GM19467 (cell line): ENCODE results near the gene UST.

ENCODE experiments used
- ATAC-seq: cut with Tn5 transposase; IDR thresholded peaks from one replicate; pipeline ENCODE4 v1.9.1; 2021; ENCODE audit warnings: mild to moderate bottlenecking, moderate library complexity; ENCODE audit not compliant: unreplicated experiment

The UST gene

DNA sequence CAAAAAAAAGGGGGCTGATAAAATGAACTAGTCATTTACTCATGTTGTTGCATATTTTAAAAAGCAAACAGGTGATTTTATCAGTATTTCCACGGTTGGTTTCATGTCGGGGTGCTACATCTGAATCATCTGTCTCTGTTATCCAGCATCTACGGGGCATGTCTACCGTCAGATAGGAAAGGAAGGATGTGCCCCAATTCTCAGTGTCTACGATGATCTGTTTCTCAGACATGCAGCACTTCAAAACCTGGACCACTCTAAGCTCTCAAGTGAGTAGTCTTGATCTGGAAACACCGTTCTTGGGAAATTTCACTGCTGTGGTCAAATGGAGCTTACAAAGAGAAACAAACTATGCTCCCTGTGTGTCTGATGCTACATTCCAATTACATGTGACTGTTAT, 330.4 kb downstream of the UST start:
- ATAC-seq: no peak

DNA sequence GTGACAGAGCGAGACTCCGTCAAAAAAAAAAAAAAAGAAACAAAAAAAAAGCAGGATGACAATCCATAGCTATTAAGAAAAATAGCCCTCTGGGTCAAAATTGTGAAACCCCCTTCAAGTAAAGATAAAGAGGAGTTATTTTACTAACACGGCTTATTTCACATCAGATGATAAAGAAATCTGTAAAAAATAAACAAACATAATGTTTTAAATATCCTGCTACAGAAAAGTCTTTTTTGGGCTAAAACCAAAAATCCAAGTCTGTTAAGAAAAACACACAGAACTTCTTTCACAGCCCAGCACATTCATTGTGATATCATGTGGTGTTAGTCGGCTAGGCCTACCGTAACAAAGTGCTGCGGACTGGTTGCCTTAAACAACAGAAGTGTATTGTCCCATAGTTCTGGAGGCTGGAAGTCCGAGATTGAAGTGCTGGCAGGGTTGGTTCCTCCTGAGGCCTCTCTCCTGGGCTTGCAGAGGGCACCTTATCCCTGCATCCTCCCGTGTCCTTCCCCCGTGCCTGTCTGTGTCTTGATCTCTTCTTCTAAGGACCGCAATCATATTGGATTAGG, 331.5 kb downstream of the UST start:
- no peak for ATAC-seq

DNA sequence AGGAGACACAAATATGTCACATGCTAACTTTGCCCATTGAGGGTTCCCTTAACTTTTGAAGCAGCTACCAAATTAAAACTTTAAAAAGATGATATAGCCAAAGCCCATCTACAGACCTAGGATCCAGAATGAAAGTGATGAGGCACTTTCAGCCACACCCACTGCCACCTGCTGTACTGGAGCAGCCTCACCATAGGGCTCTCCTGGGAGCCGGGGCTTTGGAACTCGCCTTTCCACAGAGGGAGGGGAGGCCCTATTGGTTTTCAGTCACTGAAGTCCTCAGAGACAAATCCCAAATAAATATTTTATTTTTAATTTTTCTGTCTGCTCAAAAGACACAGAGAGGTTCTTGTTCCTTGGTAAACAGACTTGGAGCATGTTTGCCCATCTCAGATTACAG, 332.6 kb downstream of the UST start:
- ATAC-seq: no peak

DNA sequence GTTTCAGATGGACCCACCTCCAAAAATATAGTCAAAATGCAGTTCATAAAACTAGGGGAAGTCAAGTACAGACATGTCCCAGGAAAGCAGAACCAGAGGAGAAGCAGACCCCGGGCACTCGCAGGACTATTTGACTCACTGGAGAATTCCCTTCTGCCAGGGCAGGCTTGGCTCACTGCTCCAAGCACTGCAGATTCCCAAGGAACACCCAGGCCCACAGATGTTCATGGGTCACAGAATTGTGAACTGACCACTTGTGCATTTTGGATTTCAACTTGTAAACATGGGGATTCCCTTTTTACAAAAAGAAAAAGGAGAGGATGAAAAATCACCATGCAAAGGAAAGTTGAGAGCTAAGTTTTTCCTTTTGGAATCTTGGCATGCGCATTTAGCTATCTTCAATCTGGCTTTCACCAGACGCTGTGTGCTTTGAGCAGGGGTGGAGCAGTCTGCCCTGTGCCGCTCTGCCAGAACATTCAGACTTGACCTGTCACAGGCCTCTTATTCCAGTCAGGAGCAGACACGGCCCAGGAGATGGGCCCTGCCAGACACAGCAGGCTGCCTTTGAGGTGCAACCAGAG, 333.2 kb downstream of the UST start:
- ATAC-seq: no peak

DNA sequence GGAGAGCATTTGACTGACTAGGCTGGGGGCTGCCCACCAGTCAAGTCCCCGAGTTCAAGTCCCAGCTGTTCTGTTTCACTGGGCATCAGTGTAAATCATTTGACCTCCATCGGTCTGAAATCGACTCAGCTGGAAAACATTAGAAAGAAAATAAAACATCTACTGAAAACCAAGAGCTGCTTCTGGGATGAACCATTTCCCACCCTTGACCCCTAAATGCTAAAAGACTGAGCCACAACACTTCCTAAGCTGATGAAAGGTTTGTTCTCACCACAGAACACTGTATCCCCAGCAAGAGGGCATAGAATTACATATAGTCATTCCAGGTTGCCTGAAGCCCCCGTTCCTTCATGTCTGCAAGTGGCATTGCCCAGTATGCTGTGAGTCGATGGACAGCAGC, 333.7 kb downstream of the UST start:
- ATAC-seq: no peak

DNA sequence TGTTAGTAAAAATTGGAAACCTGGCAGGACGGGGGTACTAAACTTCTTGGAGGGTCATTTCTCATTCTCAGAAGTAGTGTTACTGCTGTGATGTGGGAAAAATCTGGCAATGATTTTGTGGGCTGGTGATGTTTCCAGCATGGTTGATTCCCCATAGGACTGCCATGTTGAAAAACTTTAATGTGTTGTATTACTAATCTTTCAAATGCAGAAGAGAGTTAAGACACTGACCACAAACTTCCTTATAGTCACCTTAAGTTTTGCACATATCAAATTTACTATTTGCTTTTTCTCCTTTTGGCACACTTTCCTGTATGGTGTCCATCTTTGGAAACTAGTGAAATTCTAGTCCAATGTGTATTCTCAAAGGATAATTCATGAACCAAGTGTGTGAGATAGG, 334.5 kb downstream of the UST start:
- ATAC-seq: no peak

DNA sequence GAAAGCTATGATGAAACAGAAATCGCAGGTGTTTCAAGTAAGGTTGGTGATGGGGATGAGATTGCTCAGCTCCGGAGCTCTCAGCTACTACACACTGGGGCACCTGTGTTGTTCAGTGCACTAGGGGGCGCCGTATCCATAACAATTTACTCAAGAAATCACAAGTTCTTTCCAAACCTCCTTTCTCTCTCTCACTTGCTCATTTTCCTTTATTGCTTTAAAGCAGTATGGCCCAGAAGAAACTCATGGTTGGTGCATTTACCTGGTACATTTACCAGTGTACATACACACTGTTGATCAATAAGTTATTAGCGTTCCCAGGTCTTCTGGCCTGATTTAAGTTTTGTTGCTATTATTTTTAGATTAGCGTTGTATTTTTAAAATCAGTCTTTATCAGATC, 335.5 kb downstream of the UST start:
- no peak for ATAC-seq

DNA sequence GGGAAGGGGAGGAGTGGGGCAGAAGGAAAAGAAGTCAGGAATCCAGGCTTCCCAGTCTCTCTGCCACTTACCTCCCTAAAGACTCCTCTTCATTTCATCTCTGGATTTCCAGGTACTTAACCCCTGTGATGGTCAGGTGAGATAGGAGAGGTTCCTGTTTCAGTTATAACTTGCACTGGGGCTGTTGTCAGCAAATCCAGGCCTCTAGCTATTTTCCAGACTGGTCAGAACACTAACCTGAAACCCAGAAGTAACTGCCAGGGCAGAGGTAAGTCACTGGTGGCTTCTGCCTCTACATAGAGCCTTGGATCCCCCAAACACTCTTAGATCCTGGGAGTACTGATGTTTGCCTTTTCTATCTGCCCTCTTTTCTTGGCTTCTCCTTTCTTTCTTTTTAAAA, 337.2 kb downstream of the UST start:
- no peak for ATAC-seq

DNA sequence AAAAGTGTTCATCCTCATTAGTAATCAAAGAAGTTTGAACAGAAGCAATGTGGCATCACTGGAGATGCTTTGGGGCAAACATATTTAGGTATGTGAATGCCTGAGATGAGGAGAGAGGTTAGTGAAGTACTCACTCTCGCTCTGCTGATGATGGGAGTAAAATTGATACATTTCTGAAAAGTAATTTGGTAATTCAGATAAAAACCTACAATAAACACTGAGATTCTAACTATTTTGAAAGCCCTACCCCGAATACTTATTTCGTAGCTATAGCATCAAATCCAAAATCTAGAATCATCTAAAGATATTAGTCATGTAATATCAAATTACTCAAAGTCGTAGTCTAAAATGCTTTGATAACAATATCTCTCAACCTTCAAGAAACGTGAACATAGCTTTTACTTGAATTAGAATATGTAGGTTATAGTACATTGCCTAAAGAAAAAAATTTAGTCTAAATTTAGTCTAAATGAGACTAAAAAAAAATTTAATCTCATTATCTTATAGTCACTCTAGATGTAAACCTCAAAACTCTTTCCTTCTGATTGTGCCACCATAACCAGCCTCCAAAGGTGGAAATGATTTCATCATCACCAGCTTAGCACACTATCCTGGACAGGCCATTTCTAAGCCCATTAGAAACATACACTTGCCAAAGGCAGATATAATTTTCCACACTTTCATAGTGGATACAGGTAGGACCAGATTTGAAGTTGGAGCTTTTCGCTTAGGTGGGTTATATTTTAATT, 338.2 kb downstream of the UST start:
- no peak for ATAC-seq

DNA sequence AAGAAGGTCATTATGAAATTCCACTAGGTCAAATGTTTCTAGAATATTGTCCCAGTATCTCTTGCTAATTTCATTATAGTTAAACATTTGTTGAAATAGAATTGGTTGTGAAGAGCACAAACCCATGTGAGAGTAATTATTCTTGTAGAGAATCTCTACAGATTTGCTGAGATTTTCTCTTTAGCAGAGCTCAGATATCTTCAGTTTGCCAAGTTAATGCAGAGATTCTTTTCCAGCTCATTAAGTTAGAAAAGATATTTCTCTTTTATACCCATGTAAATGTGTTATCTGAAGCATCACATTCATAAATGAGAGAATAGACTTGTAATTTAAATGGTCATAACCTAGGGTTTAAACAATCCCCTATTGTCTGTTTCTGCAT, 338.7 kb downstream of the UST start:
- no peak for ATAC-seq

DNA sequence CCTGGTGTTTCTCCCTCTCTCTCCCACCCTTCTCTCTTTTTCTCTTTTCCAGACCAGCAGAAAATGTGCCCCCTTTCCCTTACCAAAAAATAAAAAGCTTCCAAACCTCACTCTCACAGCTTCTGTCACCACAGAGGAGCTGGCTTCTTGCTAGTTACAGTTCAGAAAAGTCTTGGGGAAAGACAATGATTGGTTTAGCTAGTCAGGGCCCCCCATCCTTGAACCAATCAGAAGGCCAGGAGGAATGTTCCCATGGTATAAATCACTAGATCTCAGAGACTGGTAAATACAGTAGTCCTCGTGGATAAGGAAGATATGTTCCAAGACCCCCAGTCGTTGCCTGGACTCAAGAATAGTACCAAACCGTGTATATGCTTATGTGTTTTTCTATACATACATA, 339.5 kb downstream of the UST start:
- no peak for ATAC-seq

DNA sequence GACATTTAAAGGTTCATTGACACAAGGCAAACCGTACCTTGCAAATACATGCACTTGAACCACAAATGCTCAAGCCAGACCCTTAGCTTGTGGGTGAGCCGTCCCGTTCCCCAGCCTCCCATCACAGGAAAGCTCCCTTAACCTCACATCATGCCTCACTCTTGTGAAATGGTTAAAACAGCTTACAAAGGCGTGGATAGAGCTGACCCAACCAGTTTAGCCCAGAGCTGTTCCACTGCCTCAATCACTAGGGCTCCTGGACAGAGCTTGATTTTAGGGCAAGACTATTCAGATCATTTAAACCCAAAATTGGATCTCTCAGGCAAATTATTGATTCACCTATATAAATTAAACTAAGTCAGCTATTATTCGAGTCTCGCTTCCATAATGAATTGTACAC, 341.1 kb downstream of the UST start:
- no peak for ATAC-seq

DNA sequence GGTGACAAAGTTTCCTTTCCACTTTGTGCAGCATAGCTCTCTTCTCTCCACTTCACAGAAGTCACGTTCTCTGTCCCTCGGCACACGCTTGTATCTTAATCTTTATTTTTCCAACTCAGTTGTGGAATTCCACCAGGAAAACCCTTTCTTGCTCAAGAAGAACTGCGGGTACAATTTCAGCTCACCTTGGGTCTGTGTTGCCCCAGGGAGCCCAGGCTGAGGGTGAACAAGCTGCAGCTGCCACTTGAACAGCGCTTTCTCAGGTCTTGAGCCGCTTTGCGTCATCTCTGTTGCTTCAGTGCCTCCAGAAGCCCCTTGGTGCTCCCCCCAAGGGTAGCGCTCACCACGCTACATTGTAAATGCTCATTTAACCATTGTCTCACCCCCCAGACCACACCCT, 341.5 kb downstream of the UST start:
- ATAC-seq: no peak

DNA sequence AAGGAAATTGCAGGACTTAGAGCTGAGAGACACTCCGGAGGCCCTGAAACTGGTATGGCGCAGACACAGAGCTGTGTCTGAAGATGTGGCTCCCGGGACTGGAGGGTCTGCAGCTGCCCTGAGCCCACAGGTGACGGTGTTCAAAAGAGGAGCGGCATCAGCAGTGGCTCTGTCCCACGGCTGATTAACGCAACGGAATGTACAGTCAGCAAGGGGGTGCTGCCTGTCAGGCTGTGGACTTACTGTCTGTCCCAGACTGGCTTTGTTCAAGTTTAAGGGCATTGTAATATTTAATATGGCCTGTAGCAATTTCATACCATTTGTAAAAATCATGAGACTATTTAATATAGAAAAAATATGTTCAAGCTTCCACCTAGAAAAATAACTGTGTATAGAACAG, 342.7 kb downstream of the UST start:
- ATAC-seq: no peak

DNA sequence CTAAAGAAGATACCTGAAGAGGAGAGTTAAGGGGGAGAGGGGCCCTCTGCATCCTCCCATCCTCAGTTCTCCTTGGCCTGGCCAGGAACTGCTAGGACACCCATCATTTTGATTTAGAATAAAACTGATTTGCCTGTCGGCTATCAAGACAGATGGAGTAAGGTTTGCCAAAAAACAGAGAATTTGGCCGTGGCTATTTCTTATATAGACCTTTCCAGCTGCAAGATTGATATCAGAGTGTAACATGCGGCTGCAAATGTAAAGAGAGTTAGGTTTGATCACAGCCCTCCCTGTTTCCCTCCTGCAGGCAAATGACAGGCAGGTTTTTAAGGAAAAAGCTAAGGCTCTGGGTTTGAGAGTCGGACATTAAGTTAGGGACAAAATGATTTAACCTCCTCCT, 344.1 kb downstream of the UST start:
- ATAC-seq: no peak

DNA sequence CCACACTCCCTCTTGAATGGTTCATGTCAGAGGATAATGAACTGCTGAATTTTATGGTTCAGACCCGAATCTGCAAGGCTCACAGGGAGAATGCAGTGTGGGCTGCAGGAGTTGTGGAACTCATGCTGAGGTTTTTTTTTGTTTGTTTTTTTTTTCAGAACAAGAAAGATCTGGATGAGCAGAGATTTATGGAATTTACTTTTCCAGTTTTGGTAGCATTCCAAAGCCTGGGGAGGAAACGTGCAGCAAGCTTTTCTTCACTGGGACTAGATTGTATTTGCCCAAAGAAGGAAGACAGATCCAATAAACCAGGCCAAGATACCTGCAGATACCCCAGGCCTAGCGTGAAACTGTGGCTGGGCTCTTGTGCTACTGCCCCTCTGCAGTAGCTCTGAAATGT, 346.8 kb downstream of the UST start:
- no peak for ATAC-seq

DNA sequence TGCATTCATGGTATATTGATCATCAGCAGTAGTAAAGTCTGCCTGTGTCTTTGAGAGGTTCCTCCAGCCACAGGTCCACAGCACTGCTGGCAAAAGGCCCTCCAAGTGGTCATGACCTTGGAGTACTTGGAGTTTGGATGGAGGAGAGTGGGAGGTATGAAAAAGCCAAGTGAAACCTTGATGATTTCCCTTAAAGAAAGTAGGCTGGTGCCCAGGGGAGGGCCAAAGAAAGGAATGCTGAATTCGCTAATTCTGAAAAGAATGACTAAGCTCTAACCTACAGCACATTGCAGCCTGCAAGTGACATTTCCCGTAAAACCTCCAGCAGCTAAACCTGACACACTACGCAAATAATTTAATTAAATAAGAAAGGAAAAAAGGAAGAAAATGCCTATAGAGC, 347.3 kb downstream of the UST start:
- ATAC-seq: no peak

DNA sequence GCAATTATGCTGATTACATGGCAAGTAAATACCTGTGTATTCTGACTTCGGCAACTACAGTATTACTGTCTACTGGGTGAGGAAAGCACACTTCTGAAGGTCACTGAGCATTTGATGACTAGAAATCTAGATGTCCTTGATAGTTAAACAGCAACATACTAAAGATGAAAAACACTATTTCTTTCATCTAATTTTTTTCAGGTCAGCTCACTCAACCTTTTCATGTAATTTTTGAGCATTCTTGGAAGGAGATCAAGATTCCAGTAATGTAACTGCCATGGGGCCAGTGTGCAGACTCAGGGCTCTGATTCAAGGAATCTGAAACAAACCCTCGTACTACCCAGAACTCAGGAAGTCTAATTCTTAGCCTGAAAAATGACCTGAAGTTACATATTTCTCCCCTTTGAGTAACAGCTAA, 348.1 kb downstream of the UST start:
- ATAC-seq: no peak

DNA sequence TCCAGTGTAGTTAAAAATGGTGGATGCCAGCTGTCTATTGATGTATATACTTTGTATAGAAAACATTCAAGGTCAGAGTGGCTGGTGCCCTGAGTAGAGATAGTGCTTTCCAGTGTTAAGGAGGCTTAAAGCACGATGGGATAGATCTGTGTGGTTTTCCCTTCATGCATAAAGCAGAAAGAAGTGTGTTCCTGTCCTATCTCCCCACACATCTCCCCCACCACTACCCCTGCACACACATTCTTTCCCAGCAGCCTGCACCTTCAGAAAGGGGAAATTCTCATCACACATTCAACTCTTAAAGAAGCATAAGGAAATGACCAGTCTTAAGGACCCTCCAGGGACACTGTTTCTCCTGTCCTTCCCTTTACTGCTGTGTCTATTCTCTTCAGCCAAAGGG, 349.0 kb downstream of the UST start:
- ATAC-seq: no peak

DNA sequence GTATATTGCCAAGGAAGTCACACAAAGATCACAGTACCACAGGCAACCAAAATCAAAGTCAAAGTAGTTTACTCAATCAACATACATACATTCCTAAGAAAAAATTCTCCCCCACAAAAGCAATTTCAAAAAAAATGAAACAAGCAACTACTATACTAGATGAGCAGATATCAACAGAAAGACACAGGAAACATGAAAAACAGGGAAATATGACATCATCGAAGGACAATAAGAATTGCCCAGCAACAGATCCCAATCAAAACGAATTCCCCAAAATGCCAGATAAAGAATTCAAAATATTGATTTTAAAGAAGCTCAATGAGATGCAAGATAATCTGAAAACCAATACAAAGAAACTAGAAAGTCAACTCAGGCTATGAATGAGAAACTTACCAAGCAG, 351.0 kb downstream of the UST start:
- ATAC-seq: no peak

DNA sequence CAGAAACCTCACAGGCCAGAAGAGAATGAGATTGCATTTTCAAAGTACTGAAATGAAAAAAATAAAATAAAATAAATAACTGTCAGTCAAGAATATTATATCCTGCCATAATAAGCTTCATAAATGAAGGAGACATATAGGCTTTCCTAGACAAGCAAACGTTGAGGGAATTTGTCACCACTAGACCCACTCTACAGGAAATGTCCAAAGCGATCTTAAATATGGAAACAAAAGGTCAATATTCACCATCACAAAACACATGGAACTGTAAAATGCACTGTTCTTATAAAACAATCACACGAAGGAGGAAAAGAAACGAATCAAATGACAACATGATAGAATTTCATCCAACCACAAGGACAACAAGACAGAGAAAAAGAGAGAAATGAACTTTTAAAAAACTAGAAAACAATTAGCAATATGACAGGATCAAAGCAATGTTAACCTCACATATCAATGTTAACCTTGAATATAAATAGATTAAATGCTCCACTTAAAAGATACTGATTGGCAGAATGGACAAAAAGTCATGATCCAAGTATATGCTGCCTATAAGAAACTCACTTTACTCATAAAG, 352.0 kb downstream of the UST start:
- no peak for ATAC-seq

DNA sequence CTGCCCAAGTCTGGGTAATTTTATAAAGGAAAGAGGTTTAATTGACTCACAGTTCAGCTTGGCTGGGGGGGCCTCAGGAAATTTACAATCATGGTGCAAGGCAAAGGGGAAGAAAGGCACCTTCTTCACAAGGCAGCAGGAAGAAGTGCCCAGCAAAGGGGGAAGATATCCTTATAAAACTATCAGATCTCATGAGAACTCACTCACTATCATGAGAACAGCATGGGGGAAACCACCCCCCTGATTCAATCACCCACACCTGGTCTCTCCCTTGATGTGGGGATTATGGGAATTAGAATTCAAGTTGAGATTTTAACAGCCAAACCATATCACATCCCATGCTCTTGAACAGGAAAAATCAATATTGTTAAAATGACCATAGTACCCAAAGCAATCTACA, 355.5 kb downstream of the UST start:
- no peak for ATAC-seq
